ENCODE data around the gene EFCC1.

Gene EFCC1

DNA sequence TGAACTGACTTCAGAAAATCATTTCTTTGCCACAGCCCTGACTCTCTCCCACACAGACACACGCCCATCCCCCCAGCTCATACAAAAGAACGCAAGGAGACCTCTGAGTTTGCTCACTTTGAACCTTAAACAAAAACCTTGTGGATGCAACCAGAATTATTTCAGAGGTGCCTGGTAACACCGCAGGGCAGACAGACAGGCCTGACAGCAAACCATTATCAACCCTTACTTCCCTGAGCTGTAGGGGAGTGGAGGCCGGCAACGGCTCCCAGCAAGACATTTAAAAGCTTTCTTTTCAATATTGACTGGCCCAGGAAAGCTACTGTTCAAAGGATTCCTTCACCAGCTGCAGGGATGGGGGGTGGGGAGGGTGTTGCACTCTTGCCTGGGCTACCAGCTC is 2.0 kb upstream of the EFCC1 start:
- Histone ChIP-seq H3K36me3 (ENCODE audit: control insufficient read depth in 1 of 2, insufficient read depth in 2 of 2, low read length in 2 of 2) (no peaks in the 10 kb centered on the region), H3K79me1 (ENCODE audit: low read length) (no peaks in the 10 kb centered on the region), H3K27me3 (ENCODE audit: insufficient read depth, low read length) (peaks cover 43% of the 10 kb centered on the region), H3K18ac (ENCODE audit: low read length) (no peak overlapping the region), H3K9me3 (ENCODE audit: insufficient read depth, low read depth, low read length) (peaks cover 12% of the 10 kb centered on the region), H2BK5ac (ENCODE audit: low read depth, low read length, poor library complexity) (no peak overlapping the region), H3K14ac (ENCODE audit: low read length) (no peak overlapping the region), H3K4me1 (ENCODE audit: control insufficient read depth in 1 of 2, insufficient read depth in 2 of 2, low read length in 2 of 2) (peaks cover 4 to 15% of the 10 kb centered on the region in 2 experiments), H2BK120ac (ENCODE audit: insufficient read depth, low read length, poor library complexity) (no peak overlapping the region), H3K23ac (ENCODE audit: low read length) (no peak overlapping the region), H2AK5ac (ENCODE audit: low read length) (no peak overlapping the region), H3K79me2 (ENCODE audit: control insufficient read depth, insufficient read depth, low read length, poor library complexity) (no peaks in the 10 kb centered on the region), H4K91ac (ENCODE audit: low read depth, low read length) (no peak overlapping the region), H2AFZ (ENCODE audit: insufficient read depth, low read length, poor library complexity) (no peak overlapping the region), H3K27ac (ENCODE audit: low read depth, low read length) (no peak overlapping the region), H3K9ac (ENCODE audit: low read length) (no peak overlapping the region), H2BK12ac (ENCODE audit: low read length) (no peak overlapping the region), H3K4me2 (ENCODE audit: low read length) (no peak overlapping the region), H3K4ac (ENCODE audit: low read depth, low read length) (no peak overlapping the region), H4K12ac (ENCODE audit: low read depth, low read length) (no peak overlapping the region), H3K4me3 (ENCODE audit: low read depth, low read length) (no peak overlapping the region), H4K8ac (ENCODE audit: low read depth, low read length) (no peak overlapping the region)
- WGBS (ENCODE audit: extremely low coverage, insufficient coverage, insufficient read length): no CpG with 5 or more reads among the region's 5 CpGs
- no peak for DNase-seq

DNA sequence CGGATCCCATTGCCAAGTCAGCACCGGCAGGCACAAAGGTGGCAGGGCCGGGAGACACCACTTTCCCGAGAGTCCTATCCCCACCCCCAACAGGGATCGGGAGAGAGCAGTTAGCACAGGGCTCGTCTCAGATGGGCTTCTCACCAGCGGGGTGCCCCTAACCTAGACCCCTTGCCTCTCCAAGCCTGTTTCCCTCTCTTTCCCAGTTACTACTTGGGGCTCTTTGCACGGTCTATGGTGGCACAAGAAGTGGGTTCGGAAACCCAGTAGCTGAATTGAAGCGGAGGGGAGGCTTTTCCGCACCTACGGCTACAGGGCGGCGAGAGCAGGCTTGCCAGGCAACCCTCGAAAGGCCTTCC is 383 bp upstream of the EFCC1 start:
- Histone ChIP-seq H3K9me3 (ENCODE audit: insufficient read depth, low read depth, low read length) (peaks cover 16% of the 10 kb centered on the region), H3K27me3 (ENCODE audit: insufficient read depth, low read length) (peaks cover 43% of the 10 kb centered on the region), H3K9ac (ENCODE audit: low read length) (no peak overlapping the region), H2AFZ (ENCODE audit: insufficient read depth, low read length, poor library complexity) (no peak overlapping the region), H4K12ac (ENCODE audit: low read depth, low read length) (no peak overlapping the region), H3K4me2 (ENCODE audit: low read length) (peak overlapping the region; percentile 67), H4K91ac (ENCODE audit: low read depth, low read length) (no peak overlapping the region), H4K8ac (ENCODE audit: low read depth, low read length) (no peak overlapping the region), H3K4ac (ENCODE audit: low read depth, low read length) (no peak overlapping the region), H2BK120ac (ENCODE audit: insufficient read depth, low read length, poor library complexity) (no peak overlapping the region), H2AK5ac (ENCODE audit: low read length) (no peak overlapping the region), H3K27ac (ENCODE audit: low read depth, low read length) (no peak overlapping the region), H3K14ac (ENCODE audit: low read length) (no peak overlapping the region), H3K23ac (ENCODE audit: low read length) (no peak overlapping the region), H3K4me3 (ENCODE audit: low read depth, low read length) (peak overlapping the region; percentile 17), H3K18ac (ENCODE audit: low read length) (no peak overlapping the region), H3K4me1 (ENCODE audit: control insufficient read depth in 1 of 2, insufficient read depth in 2 of 2, low read length in 2 of 2) (peaks cover 0 to 14% of the 10 kb centered on the region in 2 experiments), H3K79me1 (ENCODE audit: low read length) (no peaks in the 10 kb centered on the region), H2BK5ac (ENCODE audit: low read depth, low read length, poor library complexity) (no peak overlapping the region), H2BK12ac (ENCODE audit: low read length) (no peak overlapping the region), H3K79me2 (ENCODE audit: control insufficient read depth, insufficient read depth, low read length, poor library complexity) (no peaks in the 10 kb centered on the region), H3K36me3 (ENCODE audit: control insufficient read depth in 1 of 2, insufficient read depth in 2 of 2, low read length in 2 of 2) (no peaks in the 10 kb centered on the region)
- no CpG with 5 or more reads among the region's 15 CpGs for WGBS (ENCODE audit: extremely low coverage, insufficient coverage, insufficient read length)
- no peak for DNase-seq

- Histone ChIP-seq H4K12ac (ENCODE audit: low read depth, low read length) (no peak overlapping the region), H3K36me3 (ENCODE audit: control insufficient read depth in 1 of 2, insufficient read depth in 2 of 2, low read length in 2 of 2) (no peaks in the 10 kb centered on the region), H3K4me2 (ENCODE audit: low read length) (peak overlapping the region; percentile 67), H3K9ac (ENCODE audit: low read length) (no peak overlapping the region), H4K8ac (ENCODE audit: low read depth, low read length) (no peak overlapping the region), H2AK5ac (ENCODE audit: low read length) (no peak overlapping the region), H3K79me1 (ENCODE audit: low read length) (no peaks in the 10 kb centered on the region), H3K18ac (ENCODE audit: low read length) (no peak overlapping the region), H3K9me3 (ENCODE audit: insufficient read depth, low read depth, low read length) (peaks cover 16% of the 10 kb centered on the region), H3K23ac (ENCODE audit: low read length) (no peak overlapping the region), H2BK5ac (ENCODE audit: low read depth, low read length, poor library complexity) (no peak overlapping the region), H3K14ac (ENCODE audit: low read length) (no peak overlapping the region), H3K4me1 (ENCODE audit: control insufficient read depth in 1 of 2, insufficient read depth in 2 of 2, low read length in 2 of 2) (peaks cover 0 to 14% of the 10 kb centered on the region in 2 experiments), H3K27ac (ENCODE audit: low read depth, low read length) (no peak overlapping the region), H3K4ac (ENCODE audit: low read depth, low read length) (no peak overlapping the region), H4K91ac (ENCODE audit: low read depth, low read length) (no peak overlapping the region), H3K79me2 (ENCODE audit: control insufficient read depth, insufficient read depth, low read length, poor library complexity) (no peaks in the 10 kb centered on the region), H2BK120ac (ENCODE audit: insufficient read depth, low read length, poor library complexity) (no peak overlapping the region), H3K27me3 (ENCODE audit: insufficient read depth, low read length) (peaks cover 43% of the 10 kb centered on the region), H2BK12ac (ENCODE audit: low read length) (no peak overlapping the region), H3K4me3 (ENCODE audit: low read depth, low read length) (peak overlapping the region; percentile 49), H2AFZ (ENCODE audit: insufficient read depth, low read length, poor library complexity) (peak overlapping the region; percentile 21)
- DNase-seq: no peak
- no CpG with 5 or more reads among the region's 81 CpGs for WGBS (ENCODE audit: extremely low coverage, insufficient coverage, insufficient read length)
These were observed 885 bp downstream of the EFCC1 start for GRCh38 chr3:129001806-129002572.

DNA sequence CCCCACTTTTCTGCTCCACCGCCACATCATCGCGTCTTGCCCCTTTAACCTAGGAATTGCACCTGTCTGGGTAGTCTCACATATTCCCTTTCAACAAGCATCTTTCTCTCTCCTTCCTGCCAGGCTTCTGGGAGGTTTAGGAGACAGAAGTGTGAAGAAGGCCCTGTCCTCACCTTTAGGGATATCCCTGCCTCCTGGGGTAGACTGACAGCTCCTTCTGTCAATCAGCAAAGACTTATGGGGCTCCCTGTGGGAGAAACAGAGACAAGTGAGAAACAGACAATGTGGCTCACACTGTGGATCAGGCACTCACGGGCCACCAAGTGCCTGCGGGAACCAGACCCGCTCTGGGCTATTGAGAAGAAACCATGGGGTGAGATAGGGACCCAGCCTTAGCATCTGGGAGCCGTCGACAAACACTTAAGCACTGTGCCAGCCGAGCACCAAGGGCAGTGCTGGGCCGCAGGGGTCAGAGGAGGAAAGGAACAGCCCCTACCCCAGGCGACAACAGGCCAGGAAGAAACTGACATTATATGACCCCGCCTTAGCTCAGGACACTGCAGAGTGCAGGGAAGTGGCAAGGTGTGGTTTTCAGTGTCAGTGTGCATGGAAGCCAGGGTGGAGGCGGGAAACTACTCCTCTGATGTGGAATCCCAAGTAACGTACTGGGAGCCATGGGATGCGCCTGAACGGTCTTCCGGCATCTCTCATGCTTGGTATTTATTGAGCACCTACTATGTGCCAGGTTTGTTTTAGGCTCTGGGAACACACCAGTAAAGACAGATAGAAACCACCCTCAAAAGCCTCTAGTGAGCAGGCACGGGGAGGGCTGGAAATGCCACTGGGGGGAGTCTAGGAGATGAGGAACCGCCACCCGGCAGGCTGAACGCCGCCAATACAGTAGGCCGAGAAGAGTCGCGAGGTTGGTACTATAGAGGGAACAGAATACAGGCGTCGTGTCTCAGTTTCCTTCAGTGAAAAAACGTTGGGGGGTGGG is 1.8 kb downstream of the EFCC1 start:
- Histone ChIP-seq H2AK5ac (ENCODE audit: low read length) (no peak overlapping the region), H2AFZ (ENCODE audit: insufficient read depth, low read length, poor library complexity) (no peak overlapping the region), H3K9ac (ENCODE audit: low read length) (no peak overlapping the region), H2BK120ac (ENCODE audit: insufficient read depth, low read length, poor library complexity) (no peak overlapping the region), H2BK5ac (ENCODE audit: low read depth, low read length, poor library complexity) (no peak overlapping the region), H3K27me3 (ENCODE audit: insufficient read depth, low read length) (peaks cover 43% of the 10 kb centered on the region), H3K4me2 (ENCODE audit: low read length) (no peak overlapping the region), H3K14ac (ENCODE audit: low read length) (no peak overlapping the region), H4K12ac (ENCODE audit: low read depth, low read length) (no peak overlapping the region), H4K91ac (ENCODE audit: low read depth, low read length) (no peak overlapping the region), H3K9me3 (ENCODE audit: insufficient read depth, low read depth, low read length) (peaks cover 16% of the 10 kb centered on the region), H2BK12ac (ENCODE audit: low read length) (no peak overlapping the region), H4K8ac (ENCODE audit: low read depth, low read length) (no peak overlapping the region), H3K4ac (ENCODE audit: low read depth, low read length) (no peak overlapping the region), H3K23ac (ENCODE audit: low read length) (no peak overlapping the region), H3K79me1 (ENCODE audit: low read length) (no peaks in the 10 kb centered on the region), H3K18ac (ENCODE audit: low read length) (no peak overlapping the region), H3K4me3 (ENCODE audit: low read depth, low read length) (no peak overlapping the region), H3K27ac (ENCODE audit: low read depth, low read length) (no peak overlapping the region), H3K36me3 (ENCODE audit: control insufficient read depth in 1 of 2, insufficient read depth in 2 of 2, low read length in 2 of 2) (no peaks in the 10 kb centered on the region), H3K79me2 (ENCODE audit: control insufficient read depth, insufficient read depth, low read length, poor library complexity) (no peaks in the 10 kb centered on the region), H3K4me1 (ENCODE audit: control insufficient read depth in 1 of 2, insufficient read depth in 2 of 2, low read length in 2 of 2) (peaks cover 0 to 14% of the 10 kb centered on the region in 2 experiments)
- no peak for DNase-seq
- no CpG with 5 or more reads among the region's 28 CpGs for WGBS (ENCODE audit: extremely low coverage, insufficient coverage, insufficient read length)

All from trophoblast cell (in vitro differentiated cells and primary cell).